ENCODE results near the gene OR2AT4. TPM values are rescaled to one million over a fixed set of nuclear protein-coding genes. Genes with fewer than 3 reads are reported as not detected.

Gene OR2AT4
- total and polyA plus RNA-seq, 7 experiments from 2014 or later = not detected

- ATAC-seq = no peak
- Mint-ChIP-seq H3K27me3 (peaks cover 30 to 62% (median 38%) of the 10 kb centered on the region in 5 donors), H3K27ac (no peak overlapping the region), H3K9me3 (peaks cover 0 to 26% (median 15%) of the 10 kb centered on the region in 11 donors), H3K4me1 (peaks cover 0 to 4% (median 0%) of the 10 kb centered on the region in 7 donors), H3K36me3 (peaks cover 0 to 11% (median 0%) of the 10 kb centered on the region in 5 donors), H3K4me3 (no peak overlapping the region)
- H3K27me3 ChIP-seq (ENCODE audit: control insufficient read depth in 2 of 2, insufficient read depth in 2 of 2, low read length in 2 of 2) = no peaks in the 10 kb centered on the region
- no peaks in the 10 kb centered on the region for H3K36me3 ChIP-seq (ENCODE audit: control insufficient read depth in 2 of 3, insufficient read depth in 3 of 3, low read length in 3 of 3)
- intact Hi-C loops (cut with micrococcal nuclease) = no loop called here
- no peaks in the 10 kb centered on the region for H3K4me1 ChIP-seq (ENCODE audit: control insufficient read depth in 2 of 2, insufficient read depth in 2 of 2, low read length in 2 of 2)
- DNase-seq = no peak
- ChIA-PET POLR2A (no interaction called here), CTCF (no interaction called here)
- no peak overlapping the region for H3K4me3 ChIP-seq (ENCODE audit: low read length)
- no peaks in the 10 kb centered on the region for H3K9me3 ChIP-seq (ENCODE audit: control insufficient read depth in 2 of 3, low read length in 3 of 3)
- no peak overlapping the region for H3K27ac ChIP-seq (ENCODE audit: low read depth, low read length)
Observed at GRCh38 chr11:75087319-75088305, 9.1 kb downstream of the OR2AT4 start.

DNA sequence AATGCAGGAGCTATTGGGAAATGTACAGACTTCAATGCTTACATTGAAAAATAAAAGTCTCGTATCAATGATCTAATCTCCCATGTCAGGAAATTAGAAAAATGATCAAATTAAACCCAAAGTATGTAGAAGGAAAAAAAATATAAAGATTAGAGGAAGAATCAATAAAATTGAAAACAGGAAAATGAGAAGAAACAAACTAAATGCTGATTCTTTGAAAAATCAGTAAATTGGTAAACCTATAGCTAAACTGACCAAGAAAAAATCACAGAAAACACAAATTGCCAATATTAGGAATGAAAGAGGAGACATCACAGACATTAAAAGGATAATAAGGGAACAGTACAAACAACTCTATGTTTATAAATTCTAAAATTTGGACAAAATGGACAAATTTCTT, 11.8 kb downstream of the OR2AT4 start:
- intact Hi-C loops (cut with micrococcal nuclease) = no loop called here

GRCh38 chr11:75083217-75083605, 13.5 kb downstream of the OR2AT4 start:
- H3K27ac Mint-ChIP-seq = no peak overlapping the region
- H3K4me3 ChIP-seq (ENCODE audit: low read length) = no peak overlapping the region
- no peaks in the 10 kb centered on the region for H3K36me3 Mint-ChIP-seq
- no peaks in the 10 kb centered on the region for H3K9me3 ChIP-seq (ENCODE audit: control insufficient read depth in 2 of 3, low read length in 3 of 3)
- CTCF ChIA-PET = no interaction called here
- ATAC-seq (no peak), DNase-seq (no peak)
- H3K4me1 Mint-ChIP-seq = no peaks in the 10 kb centered on the region
- peaks cover 26 to 48% (median 34%) of the 10 kb centered on the region in 5 donors for H3K27me3 Mint-ChIP-seq
- peaks cover 0 to 3% (median 0%) of the 10 kb centered on the region in 11 donors for H3K9me3 Mint-ChIP-seq
- H3K27ac ChIP-seq (ENCODE audit: low read depth, low read length) = no peak overlapping the region
- H3K27me3 ChIP-seq (ENCODE audit: control insufficient read depth in 2 of 2, insufficient read depth in 2 of 2, low read length in 2 of 2) = no peaks in the 10 kb centered on the region
- no peaks in the 10 kb centered on the region for H3K36me3 ChIP-seq (ENCODE audit: control insufficient read depth in 2 of 3, insufficient read depth in 3 of 3, low read length in 3 of 3)
- intact Hi-C loops (cut with micrococcal nuclease) = no loop called here
- no peaks in the 10 kb centered on the region for H3K4me1 ChIP-seq (ENCODE audit: control insufficient read depth in 2 of 2, insufficient read depth in 2 of 2, low read length in 2 of 2)
- no peak overlapping the region for H3K4me3 Mint-ChIP-seq
- POLR2A ChIA-PET = no interaction called here

More for the DNA sequence above, 11.8 kb downstream of the OR2AT4 start:
- H3K27ac ChIP-seq (ENCODE audit: low read depth, low read length) = no peak overlapping the region
- H3K27me3 ChIP-seq (ENCODE audit: control insufficient read depth in 2 of 2, insufficient read depth in 2 of 2, low read length in 2 of 2) = no peaks in the 10 kb centered on the region
- ChIA-PET POLR2A (no interaction called here), CTCF (no interaction called here)
- H3K4me1 ChIP-seq (ENCODE audit: control insufficient read depth in 2 of 2, insufficient read depth in 2 of 2, low read length in 2 of 2) = no peaks in the 10 kb centered on the region
- H3K9me3 Mint-ChIP-seq = peaks cover 0 to 6% (median 0%) of the 10 kb centered on the region in 11 donors
- DNase-seq = no peak
- no peak overlapping the region for H3K4me3 ChIP-seq (ENCODE audit: low read length)
- H3K36me3 ChIP-seq (ENCODE audit: control insufficient read depth in 2 of 3, insufficient read depth in 3 of 3, low read length in 3 of 3) = no peaks in the 10 kb centered on the region
- peaks cover 34 to 51% (median 45%) of the 10 kb centered on the region in 5 donors for H3K27me3 Mint-ChIP-seq
- H3K27ac Mint-ChIP-seq = no peak overlapping the region
- peaks cover 0 to 5% (median 0%) of the 10 kb centered on the region in 5 donors for H3K36me3 Mint-ChIP-seq
- no peaks in the 10 kb centered on the region for H3K9me3 ChIP-seq (ENCODE audit: control insufficient read depth in 2 of 3, low read length in 3 of 3)
- ATAC-seq = no peak
- H3K4me1 Mint-ChIP-seq = no peaks in the 10 kb centered on the region
- H3K4me3 Mint-ChIP-seq = no peak overlapping the region

DNA sequence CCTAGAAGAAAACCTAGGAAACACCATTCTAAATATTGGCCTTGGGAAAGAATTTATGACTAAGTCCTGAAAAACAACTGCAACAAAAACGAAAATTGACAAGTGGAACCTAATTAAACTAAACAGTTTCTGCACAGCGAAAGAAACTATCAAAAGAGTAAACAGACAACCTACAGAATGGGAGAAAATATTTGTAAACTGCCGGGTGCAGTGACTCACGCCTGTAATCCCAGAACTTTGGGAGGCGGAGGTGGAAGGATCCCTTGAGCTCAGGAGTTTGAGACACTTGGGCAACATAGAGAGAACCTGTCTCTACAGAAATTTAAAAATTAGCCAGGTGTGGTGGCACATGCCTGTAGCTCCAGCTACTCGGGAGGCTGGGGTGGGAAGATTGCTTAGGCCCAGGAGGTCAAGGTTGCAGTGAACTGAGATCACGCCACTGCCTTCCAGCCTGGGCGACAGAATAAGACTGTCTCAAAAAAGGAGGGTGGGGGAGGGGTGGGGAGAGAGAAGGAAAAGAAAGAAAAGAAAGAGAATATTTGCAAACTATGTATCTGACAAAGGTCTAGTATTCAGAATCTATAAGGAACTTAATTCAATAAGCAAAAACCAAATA, 14.0 kb downstream of the OR2AT4 start:
- Mint-ChIP-seq H3K27ac (no peak overlapping the region), H3K36me3 (no peaks in the 10 kb centered on the region), H3K4me3 (no peak overlapping the region), H3K4me1 (no peaks in the 10 kb centered on the region), H3K27me3 (peaks cover 23 to 47% (median 35%) of the 10 kb centered on the region in 5 donors), H3K9me3 (peaks cover 0 to 2% (median 0%) of the 10 kb centered on the region in 11 donors)
- Histone ChIP-seq H3K36me3 (ENCODE audit: control insufficient read depth in 2 of 3, insufficient read depth in 3 of 3, low read length in 3 of 3) (no peaks in the 10 kb centered on the region), H3K27ac (ENCODE audit: low read depth, low read length) (no peak overlapping the region), H3K9me3 (ENCODE audit: control insufficient read depth in 2 of 3, low read length in 3 of 3) (no peaks in the 10 kb centered on the region), H3K4me3 (ENCODE audit: low read length) (no peak overlapping the region), H3K4me1 (ENCODE audit: control insufficient read depth in 2 of 2, insufficient read depth in 2 of 2, low read length in 2 of 2) (no peaks in the 10 kb centered on the region), H3K27me3 (ENCODE audit: control insufficient read depth in 2 of 2, insufficient read depth in 2 of 2, low read length in 2 of 2) (no peaks in the 10 kb centered on the region)
- no peak for ATAC-seq
- no peak for DNase-seq
- intact Hi-C loops (cut with micrococcal nuclease) = no loop called here
- ChIA-PET CTCF (no interaction called here), POLR2A (no interaction called here)

GRCh38 chr11:75079546-75079945, 17.1 kb downstream of the OR2AT4 start:
- no peaks in the 10 kb centered on the region for H3K9me3 ChIP-seq (ENCODE audit: control insufficient read depth in 2 of 3, low read length in 3 of 3)
- H3K27ac Mint-ChIP-seq = no peak overlapping the region
- peaks cover 21 to 35% (median 34%) of the 10 kb centered on the region in 5 donors for H3K27me3 Mint-ChIP-seq
- no peaks in the 10 kb centered on the region for H3K4me1 Mint-ChIP-seq
- intact Hi-C loops (cut with micrococcal nuclease) = no loop called here
- H3K4me3 Mint-ChIP-seq = no peak overlapping the region
- H3K4me3 ChIP-seq (ENCODE audit: low read length) = no peak overlapping the region
- ChIA-PET POLR2A (no interaction called here), CTCF (no interaction called here)
- ATAC-seq (no peak), DNase-seq (no peak)
- no peaks in the 10 kb centered on the region for H3K4me1 ChIP-seq (ENCODE audit: control insufficient read depth in 2 of 2, insufficient read depth in 2 of 2, low read length in 2 of 2)
- no peaks in the 10 kb centered on the region for H3K36me3 Mint-ChIP-seq
- no peaks in the 10 kb centered on the region for H3K27me3 ChIP-seq (ENCODE audit: control insufficient read depth in 2 of 2, insufficient read depth in 2 of 2, low read length in 2 of 2)
- no peaks in the 10 kb centered on the region for H3K36me3 ChIP-seq (ENCODE audit: control insufficient read depth in 2 of 3, insufficient read depth in 3 of 3, low read length in 3 of 3)
- peaks cover 0 to 2% (median 0%) of the 10 kb centered on the region in 11 donors for H3K9me3 Mint-ChIP-seq
- H3K27ac ChIP-seq (ENCODE audit: low read depth, low read length) = no peak overlapping the region

- H3K27ac ChIP-seq (ENCODE audit: low read depth, low read length) = no peak overlapping the region
- DNase-seq = no peak
- ATAC-seq = no peak
- no peak overlapping the region for H3K4me3 ChIP-seq (ENCODE audit: low read length)
- H3K4me3 Mint-ChIP-seq = no peak overlapping the region
- H3K27me3 Mint-ChIP-seq = peaks cover 17 to 34% (median 26%) of the 10 kb centered on the region in 5 donors
- H3K36me3 ChIP-seq (ENCODE audit: control insufficient read depth in 2 of 3, insufficient read depth in 3 of 3, low read length in 3 of 3) = no peaks in the 10 kb centered on the region
- H3K36me3 Mint-ChIP-seq = no peaks in the 10 kb centered on the region
- intact Hi-C loops (cut with micrococcal nuclease) = no loop called here
- no peaks in the 10 kb centered on the region for H3K27me3 ChIP-seq (ENCODE audit: control insufficient read depth in 2 of 2, insufficient read depth in 2 of 2, low read length in 2 of 2)
- H3K9me3 ChIP-seq (ENCODE audit: control insufficient read depth in 2 of 3, low read length in 3 of 3) = no peaks in the 10 kb centered on the region
- ChIA-PET POLR2A (no interaction called here), CTCF (interaction anchor here (0.7 kb wide), 1 partner anchor 192 kb away, joined by 3 read pairs; no protein-coding TSS in a partner anchor)
- no peaks in the 10 kb centered on the region for H3K4me1 Mint-ChIP-seq
- H3K27ac Mint-ChIP-seq = no peak overlapping the region
- H3K4me1 ChIP-seq (ENCODE audit: control insufficient read depth in 2 of 2, insufficient read depth in 2 of 2, low read length in 2 of 2) = no peaks in the 10 kb centered on the region
- peaks cover 0 to 2% (median 0%) of the 10 kb centered on the region in 11 donors for H3K9me3 Mint-ChIP-seq
Observed at GRCh38 chr11:75078233-75078632, 18.4 kb downstream of the OR2AT4 start.

All from naive thymus-derived CD4-positive, alpha-beta T cell (primary cell).